HCT116 (cell line): ENCODE results near the gene CD200R1L. TPM values are rescaled to one million over a fixed set of nuclear protein-coding genes. Genes with fewer than 3 reads are reported as not detected.

Experiments used
- ATAC-seq: fragments of 200-7000 bp; cut with Tn5 transposase; 2 replicates; pipeline ENCODE4 v1.9.1; 2020; ENCODE audit warnings: mild to moderate bottlenecking, moderate library complexity
- BruUV-seq: library from RNA; stranded (reverse); fragments of 400-500 nt; replicated peaks from 2 replicates; lab custom pipeline; 2021; lab: Mats Ljungman, UMichigan
- CTCF ChIA-PET: fragments of 300-600 bp; sonication (Branson Sonifier 250); formaldehyde crosslinking; loops from one replicate; lab custom pipeline; 2021; ENCODE audit warnings: antibody characterized with exemption; lab: Charles Lee
- POLR2A ChIA-PET: fragments of 300-600, 350-600 bp; sonication (Branson Sonifier 250); formaldehyde crosslinking; loops from one replicate; lab custom pipeline; 2021; ENCODE audit warnings: antibody characterized with exemption; lab: Charles Lee
- RAD21 ChIA-PET, 2 experiments: fragments of 300-600 bp; sonication (Branson Sonifier 250); formaldehyde crosslinking; loops; one replicate each; lab custom pipeline; 2023; ENCODE audit warnings: low total read pairs in 2 of 2; ENCODE audit not compliant: uncharacterized antibody in 2 of 2, unreplicated experiment in 2 of 2, low non-redundant PET in 1 of 2; lab: Charles Lee
- DNase-seq: peaks from one replicate; pipeline ENCODE4 v3.0.0-alpha.2; 2010; ENCODE audit warnings: low read depth, low spot score
- H2AFZ ChIP-seq: fragments of 200-600 bp; shearing (Covaris generic), sonication (generic); 2 replicates; pipeline ENCODE4 v1.6.1; 2017; ENCODE audit warnings: low read depth, mixed run types, mixed read lengths, antibody characterized with exemption, low read length; ENCODE audit not compliant: poor library complexity, severe bottlenecking
- H3K27ac ChIP-seq: 2 replicates; pipeline ENCODE4 v1.5.1; 2012; ENCODE audit warnings: low read depth, low read length
- H3K27me3 ChIP-seq: fragments of 200-600 bp; sonication (generic); 2 replicates; pipeline ENCODE4 v1.6.1; 2016; ENCODE audit warnings: mixed run types, low read length, mixed read lengths; ENCODE audit not compliant: insufficient read depth
- H3K36me3 ChIP-seq, 2 experiments: fragments of 200-500 bp in 1 of 2; fragments of 200-600 bp in 1 of 2; sonication (Bioruptor generic) in 1 of 2; sonication (generic) in 1 of 2; 2 replicates each; pipeline versions ENCODE4 v1.5.1 to v1.6.1; 2014 to 2016; ENCODE audit warnings: low read length in 2 of 2, inconsistent platforms in 1 of 2, mixed read lengths in 1 of 2, mixed run types in 1 of 2; ENCODE audit not compliant: insufficient read depth in 2 of 2, control insufficient read depth in 1 of 2
- H3K4me1 ChIP-seq, 2 experiments: fragments of 200-600 bp in 1 of 2; sonication (generic) in 1 of 2; 2 replicates each; pipeline versions ENCODE4 v1.5.1 to v1.6.1; 2012 to 2017; ENCODE audit warnings: low read length in 2 of 2, inconsistent platforms in 1 of 2, mild to moderate bottlenecking in 1 of 2, mixed read lengths in 1 of 2, mixed run types in 1 of 2, moderate library complexity in 1 of 2; ENCODE audit not compliant: insufficient read depth in 2 of 2, control insufficient read depth in 1 of 2
- H3K4me2 ChIP-seq: fragments of 200-600 bp; sonication (generic); 2 replicates; pipeline ENCODE4 v1.6.1; 2017; ENCODE audit warnings: mixed run types, low read length, mixed read lengths
- H3K4me3 ChIP-seq, 2 experiments: fragments of 200-600 bp in 1 of 2; sonication (generic) in 1 of 2; replicated peaks in 1 of 2; 2 replicates each; pipeline ENCODE4 v1.5.1; 2011 to 2016; ENCODE audit warnings: low read length in 2 of 2, control low read depth in 1 of 2, low read depth in 1 of 2, mild to moderate bottlenecking in 1 of 2, mixed read lengths in 1 of 2, mixed run types in 1 of 2
- H3K79me2 ChIP-seq: fragments of 200-600 bp; sonication (generic); 2 replicates; pipeline ENCODE4 v1.6.1; 2017; ENCODE audit warnings: mild to moderate bottlenecking, mixed run types, low read length, moderate library complexity, mixed read lengths; ENCODE audit not compliant: insufficient read depth
- H3K9ac ChIP-seq: fragments of 200-600 bp; sonication (generic); 2 replicates; pipeline ENCODE4 v1.6.1; 2016; ENCODE audit warnings: low read length, mixed read lengths
- H3K9me2 ChIP-seq: fragments of 200-600 bp; sonication (generic), shearing (Covaris generic); 2 replicates; pipeline ENCODE4 v1.6.1; 2017; ENCODE audit warnings: mixed run types, mild to moderate bottlenecking, moderate library complexity; ENCODE audit not compliant: insufficient read depth
- H3K9me3 ChIP-seq, 2 experiments: fragments of 200-500 bp in 1 of 2; fragments of 200-600 bp in 1 of 2; sonication (Bioruptor generic) in 1 of 2; sonication (generic) in 1 of 2; 2 replicates each; pipeline ENCODE4 v1.6.1; 2014 to 2017; ENCODE audit warnings: low read length in 2 of 2, mixed read lengths in 2 of 2, inconsistent platforms in 1 of 2, low read depth in 1 of 2, mild to moderate bottlenecking in 1 of 2, mixed run types in 1 of 2, moderate library complexity in 1 of 2; ENCODE audit not compliant: control insufficient read depth in 1 of 2, insufficient read depth in 1 of 2
- H4K20me1 ChIP-seq: fragments of 200-600 bp; sonication (generic), shearing (Covaris generic); 2 replicates; pipeline ENCODE4 v1.6.1; 2017; ENCODE audit warnings: mixed run types, mild to moderate bottlenecking, moderate library complexity; ENCODE audit not compliant: insufficient read depth
- ATF3 ChIP-seq: IDR thresholded peaks from 2 replicates; pipeline ENCODE4 v1.6.1; 2012
- CEBPB ChIP-seq: IDR thresholded peaks from 2 replicates; pipeline ENCODE4 v1.6.1; 2012; ENCODE audit warnings: low read depth
- EGR1 ChIP-seq: IDR thresholded peaks from 2 replicates; pipeline ENCODE4 v1.6.1; 2012; ENCODE audit warnings: low read depth
- EZH2phosphoT487 ChIP-seq: fragments of 200-600 bp; IDR thresholded peaks from 2 replicates; pipeline ENCODE4 v1.6.1; 2018; ENCODE audit warnings: antibody characterized with exemption, borderline replicate concordance
- FOSL1 ChIP-seq: IDR thresholded peaks from 2 replicates; pipeline ENCODE4 v1.6.1; 2012; ENCODE audit warnings: low read depth
- JUND ChIP-seq: IDR thresholded peaks from 2 replicates; pipeline ENCODE4 v1.6.1; 2012
- MAX ChIP-seq: IDR thresholded peaks from 2 replicates; pipeline ENCODE4 v1.6.1; 2012
- POLR2A ChIP-seq: IDR thresholded peaks from 2 replicates; pipeline ENCODE4 v1.7.0; 2011; ENCODE audit warnings: borderline replicate concordance; ENCODE audit not compliant: insufficient read depth, insufficient read length; ENCODE audit errors: extremely low read depth
- POLR2AphosphoS5 ChIP-seq: IDR thresholded peaks from 2 replicates; pipeline ENCODE4 v1.6.1; 2011; ENCODE audit warnings: mild to moderate bottlenecking, low read depth, low read length, moderate library complexity
- SIN3A ChIP-seq: IDR thresholded peaks from 2 replicates; pipeline ENCODE4 v1.6.1; 2012; ENCODE audit warnings: low read depth
- SP1 ChIP-seq: IDR thresholded peaks from 2 replicates; pipeline ENCODE4 v1.6.1; 2012; ENCODE audit warnings: low read depth
- SRF ChIP-seq: IDR thresholded peaks from 2 replicates; pipeline ENCODE4 v1.6.1; 2012; ENCODE audit warnings: low read depth
- TCF7L2 ChIP-seq: IDR thresholded peaks from 2 replicates; pipeline ENCODE4 v1.7.0; 2011; ENCODE audit warnings: borderline replicate concordance, inconsistent platforms; ENCODE audit not compliant: insufficient read depth, insufficient read length; ENCODE audit errors: extremely low read depth
- YY1 ChIP-seq: IDR thresholded peaks from 2 replicates; pipeline ENCODE4 v1.6.1; 2011; ENCODE audit warnings: low read length, low read depth, moderate library complexity, mild to moderate bottlenecking; ENCODE audit not compliant: insufficient replicate concordance; ENCODE audit errors: extremely low read depth
- ZBTB33 ChIP-seq: IDR thresholded peaks from 2 replicates; pipeline ENCODE4 v1.6.1; 2011; ENCODE audit warnings: mild to moderate bottlenecking, low read length, moderate library complexity; ENCODE audit not compliant: insufficient replicate concordance; ENCODE audit errors: extremely low read depth
- ZFX ChIP-seq: fragments of 450-650 bp; IDR thresholded peaks from 2 replicates; pipeline ENCODE4 v1.6.1; 2017
- intact Hi-C: fragments of 100-400 bp; cut with micrococcal nuclease; formaldehyde crosslinking; loops from 2 replicates; pipeline ENCODE4 v1.10.0; 2022
- total RNA-seq: library from RNA; stranded (reverse); gene quantifications from one replicate; pipeline ENCODE4 v1.2.1, GENCODE V29; 2021; ENCODE audit not compliant: unreplicated experiment
- TF ChIP-seq, protein P1 (sequence below), 3 experiments: fragments of 200-600 bp in 1 of 3; sonication (generic) in 1 of 3; IDR thresholded peaks in 2 of 3; conservative IDR thresholded peaks in 1 of 3; 2 replicates each; pipeline ENCODE4 v1.5.1; 2012 to 2017; ENCODE audit warnings: low read depth in 2 of 3, low read length in 2 of 3, antibody characterized with exemption in 1 of 3, borderline replicate concordance in 1 of 3, control low read depth in 1 of 3, mild to moderate bottlenecking in 1 of 3, mixed read lengths in 1 of 3, mixed run types in 1 of 3, moderate library complexity in 1 of 3; ENCODE audit not compliant: insufficient read depth in 1 of 3
- TF ChIP-seq, protein P2 (sequence below): IDR thresholded peaks from 2 replicates; pipeline ENCODE4 v1.6.1; 2012; ENCODE audit warnings: low read depth

Gene CD200R1L
- total RNA-seq, 1 experiment from 2014 or later, result not detected

DNA sequence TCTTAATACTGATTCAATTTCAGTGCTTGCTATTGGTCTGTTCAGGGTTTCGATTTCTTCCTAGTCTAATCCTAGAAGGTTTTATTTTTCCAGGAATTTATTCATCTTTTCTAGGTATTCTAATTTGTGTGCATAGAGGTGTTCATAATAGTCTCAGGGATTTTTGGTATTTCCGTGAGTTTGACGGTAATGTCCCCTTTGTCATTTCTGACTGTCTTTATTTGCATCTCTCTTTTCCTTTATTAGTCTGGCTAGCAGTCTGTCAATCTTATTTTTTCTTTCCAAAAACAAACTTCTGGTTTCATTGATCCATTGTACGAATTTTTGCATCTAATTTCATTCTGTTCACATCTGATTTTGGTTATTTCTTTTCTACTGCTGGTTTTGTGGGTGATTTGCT is 35.2 kb upstream of the CD200R1L start:
- ChIA-PET RAD21 (no interaction called here), POLR2A (no interaction called here), CTCF (no interaction called here)
- H3K4me2 ChIP-seq, result no peak overlapping the region
- intact Hi-C loops, result no loop called here
- DNase-seq (no peak), ATAC-seq (no peak)
- no TSS peak for BruUV-seq
- H3K9ac ChIP-seq, result no peak overlapping the region
- no peak overlapping the region for H3K4me3 ChIP-seq
- TF ChIP-seq MAX (no peak), FOSL1 (no peak), ZBTB33 (no peak), SIN3A (no peak), SRF (no peak), EGR1 (no peak), YY1 (no peak), POLR2A (no peak), TCF7L2 (no peak), ZFX (no peak), EZH2phosphoT487 (no peak), CEBPB (no peak), ATF3 (no peak), SP1 (no peak), JUND (no peak), POLR2AphosphoS5 (no peak)
- TF ChIP-seq, protein P1, sequence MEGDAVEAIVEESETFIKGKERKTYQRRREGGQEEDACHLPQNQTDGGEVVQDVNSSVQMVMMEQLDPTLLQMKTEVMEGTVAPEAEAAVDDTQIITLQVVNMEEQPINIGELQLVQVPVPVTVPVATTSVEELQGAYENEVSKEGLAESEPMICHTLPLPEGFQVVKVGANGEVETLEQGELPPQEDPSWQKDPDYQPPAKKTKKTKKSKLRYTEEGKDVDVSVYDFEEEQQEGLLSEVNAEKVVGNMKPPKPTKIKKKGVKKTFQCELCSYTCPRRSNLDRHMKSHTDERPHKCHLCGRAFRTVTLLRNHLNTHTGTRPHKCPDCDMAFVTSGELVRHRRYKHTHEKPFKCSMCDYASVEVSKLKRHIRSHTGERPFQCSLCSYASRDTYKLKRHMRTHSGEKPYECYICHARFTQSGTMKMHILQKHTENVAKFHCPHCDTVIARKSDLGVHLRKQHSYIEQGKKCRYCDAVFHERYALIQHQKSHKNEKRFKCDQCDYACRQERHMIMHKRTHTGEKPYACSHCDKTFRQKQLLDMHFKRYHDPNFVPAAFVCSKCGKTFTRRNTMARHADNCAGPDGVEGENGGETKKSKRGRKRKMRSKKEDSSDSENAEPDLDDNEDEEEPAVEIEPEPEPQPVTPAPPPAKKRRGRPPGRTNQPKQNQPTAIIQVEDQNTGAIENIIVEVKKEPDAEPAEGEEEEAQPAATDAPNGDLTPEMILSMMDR (IDR thresholded peaks at IDR 0.05 in 2 of 3, conservative IDR thresholded peaks at IDR 0.05 in 1 of 3; ENCODE audit: borderline replicate concordance in 1 of 3, insufficient read depth in 1 of 3, low read depth in 2 of 3, low read length in 2 of 3), result no peak
- TF ChIP-seq, protein P2, sequence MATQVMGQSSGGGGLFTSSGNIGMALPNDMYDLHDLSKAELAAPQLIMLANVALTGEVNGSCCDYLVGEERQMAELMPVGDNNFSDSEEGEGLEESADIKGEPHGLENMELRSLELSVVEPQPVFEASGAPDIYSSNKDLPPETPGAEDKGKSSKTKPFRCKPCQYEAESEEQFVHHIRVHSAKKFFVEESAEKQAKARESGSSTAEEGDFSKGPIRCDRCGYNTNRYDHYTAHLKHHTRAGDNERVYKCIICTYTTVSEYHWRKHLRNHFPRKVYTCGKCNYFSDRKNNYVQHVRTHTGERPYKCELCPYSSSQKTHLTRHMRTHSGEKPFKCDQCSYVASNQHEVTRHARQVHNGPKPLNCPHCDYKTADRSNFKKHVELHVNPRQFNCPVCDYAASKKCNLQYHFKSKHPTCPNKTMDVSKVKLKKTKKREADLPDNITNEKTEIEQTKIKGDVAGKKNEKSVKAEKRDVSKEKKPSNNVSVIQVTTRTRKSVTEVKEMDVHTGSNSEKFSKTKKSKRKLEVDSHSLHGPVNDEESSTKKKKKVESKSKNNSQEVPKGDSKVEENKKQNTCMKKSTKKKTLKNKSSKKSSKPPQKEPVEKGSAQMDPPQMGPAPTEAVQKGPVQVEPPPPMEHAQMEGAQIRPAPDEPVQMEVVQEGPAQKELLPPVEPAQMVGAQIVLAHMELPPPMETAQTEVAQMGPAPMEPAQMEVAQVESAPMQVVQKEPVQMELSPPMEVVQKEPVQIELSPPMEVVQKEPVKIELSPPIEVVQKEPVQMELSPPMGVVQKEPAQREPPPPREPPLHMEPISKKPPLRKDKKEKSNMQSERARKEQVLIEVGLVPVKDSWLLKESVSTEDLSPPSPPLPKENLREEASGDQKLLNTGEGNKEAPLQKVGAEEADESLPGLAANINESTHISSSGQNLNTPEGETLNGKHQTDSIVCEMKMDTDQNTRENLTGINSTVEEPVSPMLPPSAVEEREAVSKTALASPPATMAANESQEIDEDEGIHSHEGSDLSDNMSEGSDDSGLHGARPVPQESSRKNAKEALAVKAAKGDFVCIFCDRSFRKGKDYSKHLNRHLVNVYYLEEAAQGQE, result no peak
- H3K79me2 ChIP-seq, result no peaks in the 10 kb centered on the region
- H3K36me3 ChIP-seq, result no peaks in the 10 kb centered on the region
- H3K4me1 ChIP-seq, result no peaks in the 10 kb centered on the region
- no peaks in the 10 kb centered on the region for H3K9me2 ChIP-seq
- H3K9me3 ChIP-seq, result no peaks in the 10 kb centered on the region
- H4K20me1 ChIP-seq, result no peaks in the 10 kb centered on the region
- H3K27ac ChIP-seq, result no peak overlapping the region
- H3K27me3 ChIP-seq, result no peaks in the 10 kb centered on the region
- no peak overlapping the region for H2AFZ ChIP-seq
